Medulla oblongata (tissue), 1 donor: Measurements from ENCODE around the gene COBL.

Source experiments
- DNase-seq: peaks from one replicate; pipeline ENCODE4 v3.0.0-alpha.2; 2015; ENCODE audit errors: extremely low spot score

The COBL gene

GRCh38 chr7:51189777-51190176, 126.8 kb downstream of the COBL start:
- no peak for DNase-seq

- DNase-seq = peak; percentile 20
Measured at GRCh38 chr7:51188987-51189386, 127.6 kb downstream of the COBL start.

GRCh38 chr7:51187941-51188340, 128.7 kb downstream of the COBL start:
- peak; percentile 77 for DNase-seq

GRCh38 chr7:51186531-51186930, 130.1 kb downstream of the COBL start:
- DNase-seq = no peak

- DNase-seq = no peak
Measured at GRCh38 chr7:51182636-51183166, 133.9 kb downstream of the COBL start.

GRCh38 chr7:51180092-51180491, 136.5 kb downstream of the COBL start:
- DNase-seq = no peak

- no peak for DNase-seq
Measured at GRCh38 chr7:51175992-51176388, 140.6 kb downstream of the COBL start.

GRCh38 chr7:51175316-51175991, 141.2 kb downstream of the COBL start:
- DNase-seq = no peak

GRCh38 chr7:51165337-51165736, 151.3 kb downstream of the COBL start:
- no peak for DNase-seq

- peak; percentile 96 for DNase-seq
Measured at GRCh38 chr7:51162724-51163329, 153.8 kb downstream of the COBL start.

GRCh38 chr7:51161937-51162336, 154.7 kb downstream of the COBL start:
- no peak for DNase-seq

- peak; percentile 92 for DNase-seq
Measured at GRCh38 chr7:51160990-51161615, 155.5 kb downstream of the COBL start.

- no peak for DNase-seq
Measured at GRCh38 chr7:51160411-51160810, 156.2 kb downstream of the COBL start.

GRCh38 chr7:51158742-51159445, 157.7 kb downstream of the COBL start:
- no peak for DNase-seq

GRCh38 chr7:51158211-51158610, 158.4 kb downstream of the COBL start:
- DNase-seq = no peak

- peak; percentile 89 for DNase-seq
Measured at GRCh38 chr7:51154201-51154600, 162.4 kb downstream of the COBL start.

GRCh38 chr7:51152706-51153200, 163.9 kb downstream of the COBL start:
- DNase-seq = no peak

- DNase-seq = no peak
Measured at GRCh38 chr7:51151455-51151854, 165.2 kb downstream of the COBL start.

GRCh38 chr7:51150193-51150592, 166.4 kb downstream of the COBL start:
- no peak for DNase-seq

GRCh38 chr7:51148216-51148615, 168.4 kb downstream of the COBL start:
- no peak for DNase-seq

GRCh38 chr7:51146816-51147586, 169.6 kb downstream of the COBL start:
- DNase-seq = no peak
